ENCODE data around the gene SPOCK2. TPM values are rescaled to one million over a fixed set of nuclear protein-coding genes. Genes with fewer than 3 reads are reported as not detected.

The SPOCK2 gene
- total RNA-seq, 1 donor from 2014 or later = 63.7 TPM

GRCh38 chr10:72016608-72017300 is 71.6 kb downstream of the SPOCK2 start:
- DNase-seq (ENCODE audit: low read depth) = no peak
- no peak for TF ChIP-seq CTCF (conservative IDR thresholded peaks at IDR 0.05; ENCODE audit: low read depth, low read length)
- H3K4me3 ChIP-seq (ENCODE audit: low read depth, low read length) = no peak overlapping the region

GRCh38 chr10:72015841-72016240 is 72.5 kb downstream of the SPOCK2 start:
- DNase-seq (ENCODE audit: low read depth) = no peak
- TF ChIP-seq CTCF (conservative IDR thresholded peaks at IDR 0.05; ENCODE audit: low read depth, low read length) = no peak
- H3K4me3 ChIP-seq (ENCODE audit: low read depth, low read length) = no peak overlapping the region

GRCh38 chr10:72014785-72015480 is 73.4 kb downstream of the SPOCK2 start:
- DNase-seq (ENCODE audit: low read depth) = no peak
- no peak for TF ChIP-seq CTCF (conservative IDR thresholded peaks at IDR 0.05; ENCODE audit: low read depth, low read length)
- H3K4me3 ChIP-seq (ENCODE audit: low read depth, low read length) = no peak overlapping the region

- DNase-seq (ENCODE audit: low read depth) = no peak
- H3K4me3 ChIP-seq (ENCODE audit: low read depth, low read length) = no peak overlapping the region
Observed at GRCh38 chr10:72014197-72014596, 74.2 kb downstream of the SPOCK2 start.

GRCh38 chr10:72013202-72013945 is 75.0 kb downstream of the SPOCK2 start:
- H3K4me3 ChIP-seq (ENCODE audit: low read depth, low read length) = no peak overlapping the region
- TF ChIP-seq CTCF (conservative IDR thresholded peaks at IDR 0.05; ENCODE audit: low read depth, low read length) = no peak
- no peak for DNase-seq (ENCODE audit: low read depth)

More at GRCh38 chr10:72014197-72014596, 74.2 kb downstream of the SPOCK2 start:
- TF ChIP-seq CTCF (conservative IDR thresholded peaks at IDR 0.05; ENCODE audit: low read depth, low read length) = no peak

GRCh38 chr10:72012796-72013195 is 75.6 kb downstream of the SPOCK2 start:
- H3K4me3 ChIP-seq (ENCODE audit: low read depth, low read length) = no peak overlapping the region
- DNase-seq (ENCODE audit: low read depth) = no peak
- no peak for TF ChIP-seq CTCF (conservative IDR thresholded peaks at IDR 0.05; ENCODE audit: low read depth, low read length)
